Upper lobe of left lung (tissue), 6 donors: ENCODE results near the gene UQCR10. TPM values are rescaled to one million over a fixed set of nuclear protein-coding genes. Genes with fewer than 3 reads are reported as not detected.

ENCODE experiments used
- ATAC-seq, 2 donors: fragments of 200-7000 bp; cut with Tn5 transposase; one replicate each; pipeline ENCODE4 v1.9.1; 2022; ENCODE audit warnings: mild to moderate bottlenecking in 2 of 2, moderate library complexity in 2 of 2; ENCODE audit not compliant: low FRiP score in 2 of 2
- DNase-seq, 2 donors: peaks; one replicate each; pipeline ENCODE4 v3.0.0-alpha.2; 2019 to 2020
- H3K27ac ChIP-seq, 4 donors: fragments of 200-600 bp; sonication (generic); one replicate each; pipeline ENCODE4 v1.5.1; 2016 to 2019
- H3K27me3 ChIP-seq, 4 donors: fragments of 200-600 bp; sonication (generic); one replicate each; pipeline ENCODE4 v1.5.1; 2017 to 2019
- H3K36me3 ChIP-seq, 4 donors: fragments of 200-600 bp; sonication (generic); one replicate each; pipeline ENCODE4 v1.5.1; 2016 to 2019
- H3K4me1 ChIP-seq, 4 donors: fragments of 200-600 bp; sonication (generic); one replicate each; pipeline ENCODE4 v1.5.1; 2018 to 2019
- H3K4me3 ChIP-seq, 4 donors: fragments of 200-600 bp; sonication (generic); one replicate each; pipeline ENCODE4 v1.5.1; 2017 to 2019; ENCODE audit warnings: mild to moderate bottlenecking in 2 of 4, moderate library complexity in 1 of 4
- H3K9me3 ChIP-seq, 4 donors: fragments of 200-600 bp; sonication (generic); one replicate each; pipeline ENCODE4 v1.5.1; 2018 to 2019
- EP300 ChIP-seq, 4 donors: sonication (generic); formaldehyde crosslinking; IDR thresholded peaks; one replicate each; pipeline ENCODE4 v1.5.1; 2017; ENCODE audit warnings: antibody characterized with exemption in 4 of 4, control low read depth in 2 of 4
- POLR2A ChIP-seq, 4 donors: fragments of 450-650 bp; IDR thresholded peaks; one replicate each; pipeline ENCODE4 v1.5.1; 2016 to 2017; ENCODE audit warnings: antibody characterized with exemption in 4 of 4, mild to moderate bottlenecking in 2 of 4
- POLR2AphosphoS5 ChIP-seq, 2 donors: sonication (generic); formaldehyde crosslinking; IDR thresholded peaks; one replicate each; pipeline ENCODE4 v1.5.1; 2017; ENCODE audit warnings: antibody characterized with exemption in 2 of 2
- WGBS, 2 donors: methylation state at CpG; one replicate each; pipeline ENCODE4 v1.1.5; 2017 to 2018; 5-methylcytosine and 5-hydroxymethylcytosine counted together
- total RNA-seq, 6 donors: library from RNA; depleted of rRNA in 4 of 6; stranded (reverse); fragments of >200 nt in 4 of 6; gene quantifications; one replicate each; pipeline versions ENCODE4 v1.1.0 to v1.2.1, GENCODE V29; 2016 to 2021
- TF ChIP-seq, protein P1 (sequence below), 6 experiments: fragments of 450-650 bp in 4 of 6; fragments of 200-600 bp in 2 of 6; sonication (generic) in 2 of 6; IDR thresholded peaks; one replicate each; pipeline ENCODE4 v1.5.1; 2016 to 2019; ENCODE audit warnings: antibody characterized with exemption in 6 of 6
- donor health status: DM: no; HTN: no; CAD: no; lungs with moderate emphysema.
- donor health status: DM: no; HTN: yes; CAD: no; lungs with severe emphysema.

The UQCR10 gene
- total RNA-seq, 6 donors from 2014 or later: 50.5 to 107 (median 78.2) TPM

DNA sequence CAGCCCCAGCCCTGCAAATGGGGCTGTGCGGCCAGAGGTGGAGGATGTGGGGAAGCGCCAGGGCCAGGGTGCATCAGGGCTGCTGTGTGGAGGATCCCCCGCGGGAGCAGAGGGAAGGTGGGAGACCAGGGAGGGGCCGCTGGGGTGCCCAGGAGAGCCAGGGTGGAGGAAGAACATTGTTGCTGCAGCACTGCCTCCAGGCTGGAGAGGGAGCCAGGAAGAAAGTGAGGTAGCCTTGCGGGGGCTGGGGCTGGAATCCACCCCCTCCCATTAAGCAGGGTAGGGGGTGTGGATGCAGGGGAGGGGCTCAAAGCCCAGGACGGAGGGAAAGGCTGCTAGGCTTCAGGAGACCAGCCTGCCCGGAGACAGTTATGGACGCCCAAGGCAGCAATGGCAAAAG is 32.3 kb upstream of the UQCR10 start:
- TF ChIP-seq POLR2A (IDR thresholded peaks at IDR 0.05) (no peak), POLR2AphosphoS5 (IDR thresholded peaks at IDR 0.05) (no peak)
- TF ChIP-seq, protein P1, sequence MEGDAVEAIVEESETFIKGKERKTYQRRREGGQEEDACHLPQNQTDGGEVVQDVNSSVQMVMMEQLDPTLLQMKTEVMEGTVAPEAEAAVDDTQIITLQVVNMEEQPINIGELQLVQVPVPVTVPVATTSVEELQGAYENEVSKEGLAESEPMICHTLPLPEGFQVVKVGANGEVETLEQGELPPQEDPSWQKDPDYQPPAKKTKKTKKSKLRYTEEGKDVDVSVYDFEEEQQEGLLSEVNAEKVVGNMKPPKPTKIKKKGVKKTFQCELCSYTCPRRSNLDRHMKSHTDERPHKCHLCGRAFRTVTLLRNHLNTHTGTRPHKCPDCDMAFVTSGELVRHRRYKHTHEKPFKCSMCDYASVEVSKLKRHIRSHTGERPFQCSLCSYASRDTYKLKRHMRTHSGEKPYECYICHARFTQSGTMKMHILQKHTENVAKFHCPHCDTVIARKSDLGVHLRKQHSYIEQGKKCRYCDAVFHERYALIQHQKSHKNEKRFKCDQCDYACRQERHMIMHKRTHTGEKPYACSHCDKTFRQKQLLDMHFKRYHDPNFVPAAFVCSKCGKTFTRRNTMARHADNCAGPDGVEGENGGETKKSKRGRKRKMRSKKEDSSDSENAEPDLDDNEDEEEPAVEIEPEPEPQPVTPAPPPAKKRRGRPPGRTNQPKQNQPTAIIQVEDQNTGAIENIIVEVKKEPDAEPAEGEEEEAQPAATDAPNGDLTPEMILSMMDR (IDR thresholded peaks at IDR 0.05): no peak
- DNase-seq (no peak), ATAC-seq (no peak)
- H3K4me3 ChIP-seq: no peak overlapping the region
- no peaks in the 10 kb centered on the region for H3K4me1 ChIP-seq
- no peaks in the 10 kb centered on the region for H3K9me3 ChIP-seq
- H3K27ac ChIP-seq: no peak overlapping the region
- H3K36me3 ChIP-seq: peaks cover 0 to 60% (median 33%) of the 10 kb centered on the region in 4 donors
- 79 to 85% methylated on average over 8 to 9 of the region's 9 CpGs for WGBS, 2 donors
- H3K27me3 ChIP-seq: no peaks in the 10 kb centered on the region

DNA sequence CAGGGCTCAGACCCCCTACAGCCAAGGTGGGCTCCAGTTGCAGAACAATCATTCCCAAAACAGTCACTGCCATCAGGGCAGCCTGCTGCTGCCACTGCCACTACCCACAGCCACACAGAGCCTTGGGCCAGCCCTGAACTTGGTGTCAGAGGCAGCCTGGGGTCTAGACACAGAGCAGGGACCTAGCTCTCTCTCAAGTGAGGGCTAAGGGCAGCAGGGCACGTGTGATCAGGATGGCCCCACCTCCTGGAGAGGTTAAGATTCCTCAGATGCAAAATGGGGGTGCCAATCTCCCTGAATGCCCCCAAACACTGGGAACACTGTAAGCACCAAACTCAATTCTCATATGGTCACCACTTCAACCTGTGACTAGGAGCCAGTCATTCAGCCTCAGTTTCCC is 31.8 kb upstream of the UQCR10 start:
- H3K9me3 ChIP-seq: no peaks in the 10 kb centered on the region
- no peak for ATAC-seq
- 64 to 83% methylated on average over 1 of the region's 1 CpG for WGBS, 2 donors
- no peak for TF ChIP-seq EP300 (IDR thresholded peaks at IDR 0.05)
- no peak for TF ChIP-seq POLR2AphosphoS5 (IDR thresholded peaks at IDR 0.05)
- TF ChIP-seq, protein P1 (IDR thresholded peaks at IDR 0.05): no peak
- TF ChIP-seq POLR2A (IDR thresholded peaks at IDR 0.05): no peak
- H3K27ac ChIP-seq: no peak overlapping the region
- peaks cover 0 to 59% (median 35%) of the 10 kb centered on the region in 4 donors for H3K36me3 ChIP-seq
- H3K4me1 ChIP-seq: no peaks in the 10 kb centered on the region
- DNase-seq: no peak
- H3K27me3 ChIP-seq: no peaks in the 10 kb centered on the region
- no peak overlapping the region for H3K4me3 ChIP-seq

DNA sequence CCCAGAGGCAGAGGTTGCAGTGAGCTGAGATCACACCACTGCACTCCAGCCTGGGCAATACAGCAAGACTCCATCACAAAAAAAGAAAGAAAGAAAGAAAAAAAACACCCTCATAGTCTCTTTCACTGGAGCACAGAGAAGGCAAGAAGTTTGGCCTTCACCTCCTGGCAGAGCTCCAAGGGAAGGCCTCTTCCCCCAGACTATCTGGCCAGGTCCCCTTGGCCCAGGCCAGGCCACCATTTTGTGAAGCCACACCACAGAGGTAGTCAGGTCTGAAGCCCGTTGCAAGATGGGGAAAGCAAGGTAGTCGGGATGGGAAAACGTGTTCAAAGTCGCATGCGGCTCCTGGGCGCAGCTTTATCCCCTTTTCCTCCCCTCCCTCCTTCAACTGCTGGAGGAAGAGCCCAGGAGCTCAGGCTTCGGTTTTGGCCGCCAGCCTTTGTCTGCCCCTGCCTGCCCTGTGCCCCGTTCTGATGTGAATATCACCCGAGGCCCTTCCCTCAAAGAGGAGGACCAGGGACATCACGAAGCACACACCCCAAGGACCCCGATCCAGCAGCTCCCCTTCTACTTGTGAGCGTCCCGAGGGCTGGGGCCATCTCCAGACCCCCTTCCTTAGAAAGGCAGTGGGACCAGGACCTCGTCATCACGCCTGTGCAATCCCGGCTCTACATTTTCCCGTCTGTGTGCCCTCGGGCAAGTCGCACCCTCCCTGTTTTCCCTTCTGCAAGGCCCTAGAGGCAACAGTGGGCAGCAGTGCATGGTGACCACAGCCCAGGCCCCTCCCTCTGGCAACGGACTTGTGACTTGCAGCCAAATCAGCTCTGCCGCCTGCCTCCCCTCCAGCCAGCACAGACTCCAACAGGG is 29.7 kb upstream of the UQCR10 start:
- H3K4me1 ChIP-seq: no peaks in the 10 kb centered on the region
- no peaks in the 10 kb centered on the region for H3K27me3 ChIP-seq
- H3K9me3 ChIP-seq: no peaks in the 10 kb centered on the region
- WGBS, 2 donors: 88 to 90% methylated on average over 22 of the region's 22 CpGs
- no peak overlapping the region for H3K4me3 ChIP-seq
- peaks cover 0 to 67% (median 42%) of the 10 kb centered on the region in 4 donors for H3K36me3 ChIP-seq
- ATAC-seq (no peak), DNase-seq (no peak)
- TF ChIP-seq POLR2A (IDR thresholded peaks at IDR 0.05) (no peak), POLR2AphosphoS5 (IDR thresholded peaks at IDR 0.05) (no peak), EP300 (IDR thresholded peaks at IDR 0.05) (no peak)
- TF ChIP-seq, protein P1 (IDR thresholded peaks at IDR 0.05): no peak
- H3K27ac ChIP-seq: no peak overlapping the region

DNA sequence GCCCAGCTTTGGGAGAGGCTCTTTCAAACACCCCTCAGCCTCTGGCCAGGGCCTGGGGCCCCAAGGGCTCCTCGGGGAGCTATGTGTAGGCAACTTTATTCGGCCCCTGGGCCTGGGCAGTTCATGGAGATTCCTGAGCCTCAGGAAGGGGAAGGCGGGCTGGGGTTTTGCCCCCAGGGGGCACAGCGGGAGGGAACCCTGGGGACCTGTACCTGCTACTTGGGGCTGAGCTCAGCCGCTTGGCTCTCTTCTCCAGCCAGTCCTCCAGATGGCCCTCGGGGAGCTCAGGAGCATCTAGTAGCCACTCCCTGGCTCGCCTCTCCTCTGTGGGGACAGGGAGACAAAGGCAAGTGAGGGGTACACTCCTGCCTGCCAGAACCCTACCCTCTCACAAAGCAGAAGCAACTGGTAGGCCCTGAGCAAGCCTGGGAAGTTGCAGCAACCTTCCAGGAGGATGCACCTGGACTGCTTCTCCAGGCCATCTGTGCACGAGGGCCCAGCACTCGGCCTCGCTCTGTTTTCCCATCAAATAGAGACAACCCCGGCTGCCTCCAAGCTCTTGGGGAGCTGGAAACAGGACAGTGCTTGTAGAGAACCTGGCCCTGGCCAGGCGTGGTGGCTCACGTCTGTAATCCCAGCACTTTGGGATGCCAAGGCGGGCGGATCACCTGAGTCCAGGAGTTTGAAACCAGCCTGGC is 28.9 kb upstream of the UQCR10 start:
- Histone ChIP-seq H3K36me3 (peaks cover 0 to 65% (median 40%) of the 10 kb centered on the region in 4 donors), H3K9me3 (no peaks in the 10 kb centered on the region), H3K27ac (no peak overlapping the region), H3K27me3 (no peaks in the 10 kb centered on the region), H3K4me1 (no peaks in the 10 kb centered on the region), H3K4me3 (no peak overlapping the region)
- ATAC-seq: no peak
- DNase-seq: no peak
- TF ChIP-seq, protein P1 (IDR thresholded peaks at IDR 0.05): no peak
- TF ChIP-seq POLR2A (IDR thresholded peaks at IDR 0.05): no peak
- TF ChIP-seq POLR2AphosphoS5 (IDR thresholded peaks at IDR 0.05): no peak
- no peak for TF ChIP-seq EP300 (IDR thresholded peaks at IDR 0.05)
- 87 to 90% methylated on average over 10 to 11 of the region's 15 CpGs for whole genome bisulfite sequencing, 2 donors
